ENCODE results near the gene NCAM1. TPM values are rescaled to one million over a fixed set of nuclear protein-coding genes. Genes with fewer than 3 reads are reported as not detected.

The NCAM1 gene
- total and polyA plus RNA-seq, 9 of the 15 experiments (the other 6 are each of a cell fraction or from before 2014, with no cell fraction given) = 0.09 to 0.23 TPM; not detected in 7

GRCh38 chr11:113189909-113190667 lies 228.9 kb downstream of the NCAM1 start (continued):
- TF ChIP-seq THRA (IDR thresholded peaks at IDR 0.05) (no peak), GABPA (tag; conservative IDR thresholded peaks at IDR 0.05; ENCODE audit: low read depth) (0 out of 2 replicates have a peak, but pooled peaks have one; percentile 14), RCOR1 (IDR thresholded peaks at IDR 0.05; ENCODE audit: borderline replicate concordance in 1 of 2, low read depth in 2 of 2, low read length in 2 of 2) (0 out of 4 replicates have a peak, but pooled peaks of 1 of the 2 experiments have one; percentile 13), E2F3 (CRISPR knock-in tag; IDR thresholded peaks at IDR 0.05) (no peak), BDP1 (IDR thresholded peaks at IDR 0.05; ENCODE audit: insufficient read depth, insufficient read length) (no peak), ATF1 (CRISPR knock-in tag; IDR thresholded peaks at IDR 0.05) (no peak), ATF1 (tag; IDR thresholded peaks at IDR 0.05) (peak; percentile 78), JUND (IDR thresholded peaks at IDR 0.05; ENCODE audit: borderline replicate concordance, low read depth, low read length) (peak; percentile 53; the same call in 1 of the 2 replicates), JUND (tag; IDR thresholded peaks at IDR 0.05; ENCODE audit: borderline replicate concordance, low read depth, low read length) (peak; percentile 56; the same call in 1 of the 3 replicates), ZNF644 (tag; IDR thresholded peaks at IDR 0.05; ENCODE audit: low read depth) (no peak), MEF2A (IDR thresholded peaks at IDR 0.05; ENCODE audit: control insufficient read depth, low read depth, low read length) (no peak), KAT7 (CRISPR knock-in tag; IDR thresholded peaks at IDR 0.05; ENCODE audit: borderline replicate concordance) (no peak), PBX2 (CRISPR knock-in tag; IDR thresholded peaks at IDR 0.05; ENCODE audit: low read depth) (no peak), PBX2 (tag; conservative IDR thresholded peaks at IDR 0.05; ENCODE audit: low read depth) (peak; percentile 65), MCM2 (IDR thresholded peaks at IDR 0.05; ENCODE audit: low read depth) (no peak), PRPF4 (IDR thresholded peaks at IDR 0.05; ENCODE audit: insufficient read depth, low read depth, low read length, poor library complexity, severe bottlenecking) (no peak), NFATC3 (IDR thresholded peaks at IDR 0.05) (no peak), MAFF (IDR thresholded peaks at IDR 0.05; ENCODE audit: low read length) (peak; percentile 80), E2F1 (CRISPR knock-in tag; IDR thresholded peaks at IDR 0.05) (no peak), MCM5 (IDR thresholded peaks at IDR 0.05; ENCODE audit: low read depth) (no peak), ZNF134 (CRISPR knock-in tag; conservative IDR thresholded peaks at IDR 0.05) (peak; percentile 72), ZNF384 (IDR thresholded peaks at IDR 0.05; ENCODE audit: low read depth, low read length) (no peak), OTX1 (CRISPR knock-in tag; IDR thresholded peaks at IDR 0.05) (no peak), MTA2 (IDR thresholded peaks at IDR 0.05; ENCODE audit: low read depth) (no peak)

Data from K562 (cell line).